CD4-positive, alpha-beta T cell treated with Interleukin-17A for 4 hours (primary cell): ENCODE data around the gene ACOXL.

Experiments used
- DNase-seq: peaks from one replicate; pipeline ENCODE4 v3.0.0-alpha.2; 2020; ENCODE audit warnings: mixed read lengths

Gene ACOXL

DNA sequence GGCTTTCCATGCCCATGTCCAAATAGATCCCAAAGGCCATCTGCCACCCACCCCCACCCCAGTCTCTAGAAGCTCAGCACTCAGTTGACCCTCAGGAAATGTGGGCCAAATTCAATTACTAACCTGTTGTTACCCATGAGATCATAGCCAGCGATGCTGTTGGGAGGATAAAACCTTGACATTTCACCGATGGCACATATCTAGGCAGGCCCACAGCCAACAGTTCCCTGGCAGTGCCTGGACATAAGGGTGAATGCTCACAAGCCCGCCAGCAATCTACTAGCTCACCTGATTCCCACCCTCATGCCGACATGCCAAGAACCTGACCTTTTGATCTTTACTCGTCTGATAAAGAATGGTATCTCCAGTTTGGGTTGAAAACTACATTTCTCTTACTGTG, 11.8 kb upstream of the ACOXL start:
- no peak for DNase-seq

- no peak for DNase-seq
Observed at GRCh38 chr2:110724820-110725219, 7.6 kb upstream of the ACOXL start.

- DNase-seq = no peak
Observed at GRCh38 chr2:110725370-110725769, 7.0 kb upstream of the ACOXL start.

DNA sequence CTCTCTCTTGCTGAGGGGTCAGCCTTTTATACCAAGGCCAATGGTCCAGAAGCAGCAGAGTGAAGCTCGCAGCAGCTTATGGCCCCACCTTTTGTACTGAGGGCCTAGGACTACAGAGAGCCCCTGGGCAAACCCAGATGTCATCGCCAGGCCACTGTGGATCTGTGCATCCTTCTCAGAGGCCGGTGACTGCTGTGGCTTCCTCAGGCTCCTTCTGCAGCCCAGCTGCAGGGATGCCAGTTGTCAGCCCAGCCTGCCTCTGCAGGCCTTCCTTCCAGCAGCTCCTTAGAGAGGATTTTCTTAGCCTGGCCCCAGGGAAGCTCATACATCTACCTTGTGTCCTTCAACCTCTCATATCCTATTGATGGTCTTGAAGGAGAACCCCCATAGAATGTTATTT, 6.5 kb upstream of the ACOXL start:
- DNase-seq = no peak

DNA sequence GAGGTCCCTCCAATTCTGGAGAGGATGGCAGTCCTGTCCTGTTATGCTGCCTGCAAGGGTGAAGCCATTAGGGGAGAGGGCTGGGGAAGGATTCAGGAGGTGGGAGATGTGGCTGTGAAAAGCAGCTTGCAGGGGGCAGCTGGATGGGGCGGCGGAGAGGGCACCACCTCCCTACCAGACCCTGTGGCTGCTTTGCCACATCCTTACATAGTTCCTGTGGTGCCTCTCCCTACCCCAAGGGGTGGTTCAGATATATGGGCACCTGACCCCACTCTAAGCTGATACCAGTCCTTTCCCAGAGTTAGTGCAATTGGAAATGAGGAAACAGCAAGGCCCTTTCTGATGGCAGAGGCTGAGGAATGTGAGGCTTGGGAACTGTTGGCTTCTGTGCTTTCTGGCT, 6.1 kb upstream of the ACOXL start:
- DNase-seq = no peak

- no peak for DNase-seq
Observed at GRCh38 chr2:110727923-110728322, 4.5 kb upstream of the ACOXL start.

DNA sequence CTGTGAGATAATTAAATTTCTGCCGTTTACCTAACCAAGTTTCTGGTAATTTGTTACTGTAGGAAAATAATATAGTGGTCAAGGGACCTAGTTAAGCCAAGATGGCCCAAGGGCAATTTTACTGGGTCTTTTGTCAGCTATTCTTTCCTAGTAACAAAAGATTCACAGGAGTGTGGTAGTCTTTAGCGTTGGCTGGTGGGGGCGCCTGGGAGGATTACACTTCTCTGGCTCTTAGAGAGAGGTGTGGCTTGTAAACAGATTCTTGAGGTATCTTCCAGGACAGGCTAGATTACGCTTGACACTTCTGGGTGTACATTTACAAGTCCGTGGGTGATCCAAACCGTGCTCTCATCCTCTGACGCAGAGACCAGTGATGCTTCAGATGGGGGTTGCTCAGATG, 3.3 kb upstream of the ACOXL start:
- DNase-seq = no peak

GRCh38 chr2:110731064-110731463, 1.3 kb upstream of the ACOXL start:
- no peak for DNase-seq

DNA sequence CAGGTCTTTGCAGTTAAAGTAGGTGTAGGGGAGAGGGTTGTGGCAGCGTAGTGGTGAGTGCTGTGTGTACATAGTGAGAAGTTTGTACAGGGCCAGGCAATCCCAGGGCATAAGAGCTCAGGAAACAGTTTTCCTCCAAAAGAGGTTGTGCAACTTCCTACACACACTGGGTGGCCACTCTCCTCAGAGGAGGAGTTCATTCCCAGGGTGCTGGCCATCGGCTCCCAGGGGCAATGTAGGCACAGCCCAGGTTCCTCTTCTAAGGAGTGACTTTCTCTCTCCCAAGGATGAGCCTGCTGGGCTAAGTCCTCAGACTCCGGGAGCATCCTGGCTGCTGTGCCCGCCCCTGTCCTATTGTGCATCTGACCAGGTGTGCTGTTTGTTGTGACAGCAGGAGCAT, 3.0 kb downstream of the ACOXL start:
- DNase-seq = no peak

- DNase-seq = no peak
Observed at GRCh38 chr2:110737783-110738182, 5.4 kb downstream of the ACOXL start.

GRCh38 chr2:110740747-110741349, 8.5 kb downstream of the ACOXL start:
- no peak for DNase-seq

- DNase-seq = no peak
Observed at GRCh38 chr2:110741491-110741980, 9.2 kb downstream of the ACOXL start.

GRCh38 chr2:110742412-110742811, 10.0 kb downstream of the ACOXL start:
- no peak for DNase-seq

- no peak for DNase-seq
Observed at GRCh38 chr2:110743600-110743999, 11.2 kb downstream of the ACOXL start.

DNA sequence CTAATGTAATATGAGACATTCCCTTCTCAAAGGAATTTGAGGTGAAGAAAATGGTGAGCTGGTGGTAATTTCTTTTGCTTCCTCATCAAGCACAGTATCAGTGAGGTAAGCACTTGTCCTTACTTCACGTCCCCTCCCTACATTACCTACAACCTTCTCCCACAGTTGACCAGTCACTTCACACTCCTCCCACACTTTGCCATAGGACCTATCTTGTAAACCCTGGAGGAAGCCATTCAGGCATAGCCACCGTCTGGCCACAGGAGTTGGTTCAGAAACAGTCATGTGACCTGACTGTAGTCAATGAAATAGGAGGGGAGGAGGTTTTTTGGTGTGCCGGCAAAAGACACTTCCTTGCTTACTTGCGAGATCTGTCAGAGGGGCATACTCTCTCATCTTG, 12.1 kb downstream of the ACOXL start:
- DNase-seq = no peak

GRCh38 chr2:110745048-110745447, 12.7 kb downstream of the ACOXL start:
- DNase-seq = no peak

GRCh38 chr2:110746586-110747521, 14.5 kb downstream of the ACOXL start:
- no peak for DNase-seq

DNA sequence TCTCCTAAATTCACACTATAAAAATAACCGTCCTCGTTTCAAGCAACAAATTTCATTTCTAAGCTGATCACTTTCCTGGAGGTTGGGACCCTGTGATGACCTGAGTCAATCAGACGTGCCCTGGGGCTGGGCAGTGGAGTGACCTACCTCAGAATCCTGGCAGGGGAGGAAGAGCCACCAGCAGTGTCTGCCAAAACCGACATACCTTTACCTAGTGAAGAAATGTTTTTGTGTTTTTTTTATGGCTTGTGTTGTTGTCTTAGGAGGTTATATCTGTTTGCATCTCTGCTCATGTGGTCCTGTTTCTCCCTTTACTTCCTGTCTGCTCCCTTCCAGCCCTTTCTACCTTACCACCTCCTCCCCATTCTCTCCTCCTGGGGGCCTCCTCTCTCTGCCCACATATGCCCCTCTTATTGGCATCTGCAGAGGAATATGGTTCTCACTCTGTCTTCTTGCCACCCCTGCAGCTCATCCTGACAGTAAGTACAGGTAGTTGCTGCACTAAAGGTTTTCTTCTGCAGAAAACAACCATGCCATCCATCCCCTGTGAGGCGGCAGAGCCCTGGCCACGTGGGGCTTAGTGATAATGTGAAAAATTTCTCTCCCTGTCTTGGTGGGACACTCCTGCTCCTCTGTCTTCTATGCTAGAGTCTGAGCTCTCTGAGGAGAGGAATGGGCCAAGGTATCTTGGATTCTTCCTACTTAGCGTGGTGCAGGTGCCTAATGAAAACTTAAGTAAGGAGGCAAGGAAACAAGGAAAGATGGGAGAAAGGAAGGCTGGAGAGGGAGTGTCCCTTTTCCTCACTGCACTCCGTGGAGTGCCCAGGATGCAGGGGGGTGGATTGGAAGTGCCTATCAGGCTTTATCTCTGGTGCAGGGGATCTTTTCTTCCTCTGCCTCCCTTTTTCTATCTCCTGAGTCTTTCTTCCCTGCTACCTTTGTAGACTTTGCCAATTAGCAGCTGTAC, 15.4 kb downstream of the ACOXL start:
- DNase-seq = no peak

DNA sequence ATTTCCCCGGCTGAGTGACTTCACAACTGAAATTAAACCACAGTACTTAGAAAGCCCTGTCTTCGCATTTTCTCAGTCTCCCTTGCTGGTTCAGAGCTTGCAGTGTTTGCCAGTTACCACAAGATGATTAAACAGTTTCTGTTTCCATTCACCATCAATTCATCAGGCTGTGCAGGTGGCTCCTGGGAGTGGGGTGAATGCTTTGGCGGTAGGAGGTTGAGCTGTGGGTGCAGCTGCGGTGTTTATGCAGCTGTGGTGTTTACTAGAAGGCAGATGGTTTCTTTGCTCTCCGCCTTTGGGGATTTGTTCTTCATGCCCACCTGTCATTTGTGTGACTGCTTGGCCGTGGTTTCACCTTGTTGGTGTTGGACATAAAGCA, 16.1 kb downstream of the ACOXL start:
- peak; percentile 35 for DNase-seq

DNA sequence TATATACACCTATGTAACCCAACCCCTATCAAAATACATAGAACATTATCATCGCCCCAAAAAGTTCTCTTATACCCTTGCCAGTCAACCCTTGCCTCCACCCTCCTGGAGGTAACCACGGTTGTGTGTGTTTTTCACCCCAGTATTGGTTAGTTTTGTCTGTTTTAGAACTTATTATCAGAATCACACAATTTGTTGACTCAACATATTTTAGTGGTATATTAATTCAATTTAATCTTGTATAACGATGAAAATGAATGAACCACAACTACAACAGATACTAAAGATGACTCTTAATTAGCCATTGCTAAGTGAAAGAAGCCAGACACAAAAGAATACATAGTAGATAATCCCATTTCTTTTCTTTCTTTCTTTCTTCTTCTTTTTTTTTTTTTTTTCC, 19.3 kb downstream of the ACOXL start:
- no peak for DNase-seq

- no peak for DNase-seq
Observed at GRCh38 chr2:110752871-110753270, 20.5 kb downstream of the ACOXL start.

DNA sequence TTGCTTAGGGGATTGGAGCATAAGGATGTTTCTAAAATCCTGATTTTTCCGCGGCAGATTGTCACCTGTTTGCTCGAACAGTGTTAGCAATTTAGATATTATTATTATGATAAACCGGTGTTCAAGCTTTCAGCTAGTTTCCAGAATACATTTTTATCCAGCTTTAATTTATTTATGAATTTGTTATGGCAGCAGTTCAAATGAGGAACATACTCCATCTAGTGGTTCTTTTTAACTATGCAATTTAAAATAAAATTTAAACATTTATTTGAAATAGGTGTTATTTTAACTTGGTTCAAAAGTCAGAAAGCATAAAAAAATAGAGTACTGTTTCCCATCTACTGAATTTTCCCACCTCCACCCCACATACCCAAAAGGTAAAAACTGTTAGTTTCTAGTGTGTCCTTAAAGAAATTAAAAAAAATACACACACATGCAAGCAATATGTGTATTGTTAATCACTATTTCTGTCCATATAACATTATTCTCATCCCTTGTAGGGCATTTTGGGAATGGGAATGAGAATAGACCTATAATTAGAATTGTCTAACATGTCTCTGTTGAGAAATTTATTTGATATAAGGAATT, 23.2 kb downstream of the ACOXL start:
- DNase-seq = no peak

- no peak for DNase-seq
Observed at GRCh38 chr2:110759411-110759810, 27.0 kb downstream of the ACOXL start.
